Measurements from ENCODE around the gene DMBT1.
"Not testable (repeated sequence)": the region's sequence is repeated elsewhere in the genome, so short reads cannot be mapped to it uniquely, and the experiment has no call there.

The DMBT1 gene

DNA sequence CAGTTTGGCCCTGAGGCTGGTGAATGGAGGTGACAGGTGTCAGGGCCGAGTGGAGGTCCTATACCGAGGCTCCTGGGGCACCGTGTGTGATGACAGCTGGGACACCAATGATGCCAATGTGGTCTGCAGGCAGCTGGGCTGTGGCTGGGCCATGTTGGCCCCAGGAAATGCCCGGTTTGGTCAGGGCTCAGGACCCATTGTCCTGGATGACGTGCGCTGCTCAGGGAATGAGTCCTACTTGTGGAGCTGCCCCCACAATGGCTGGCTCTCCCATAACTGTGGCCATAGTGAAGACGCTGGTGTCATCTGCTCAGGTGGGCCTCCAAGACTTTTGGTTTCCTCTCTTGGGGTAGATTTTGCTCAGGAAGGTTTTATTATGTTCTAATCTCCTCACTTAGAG is 25.5 kb downstream of the DMBT1 start:
- DNase-seq (ENCODE audit: low spot score): not testable (repeated sequence)

DNA sequence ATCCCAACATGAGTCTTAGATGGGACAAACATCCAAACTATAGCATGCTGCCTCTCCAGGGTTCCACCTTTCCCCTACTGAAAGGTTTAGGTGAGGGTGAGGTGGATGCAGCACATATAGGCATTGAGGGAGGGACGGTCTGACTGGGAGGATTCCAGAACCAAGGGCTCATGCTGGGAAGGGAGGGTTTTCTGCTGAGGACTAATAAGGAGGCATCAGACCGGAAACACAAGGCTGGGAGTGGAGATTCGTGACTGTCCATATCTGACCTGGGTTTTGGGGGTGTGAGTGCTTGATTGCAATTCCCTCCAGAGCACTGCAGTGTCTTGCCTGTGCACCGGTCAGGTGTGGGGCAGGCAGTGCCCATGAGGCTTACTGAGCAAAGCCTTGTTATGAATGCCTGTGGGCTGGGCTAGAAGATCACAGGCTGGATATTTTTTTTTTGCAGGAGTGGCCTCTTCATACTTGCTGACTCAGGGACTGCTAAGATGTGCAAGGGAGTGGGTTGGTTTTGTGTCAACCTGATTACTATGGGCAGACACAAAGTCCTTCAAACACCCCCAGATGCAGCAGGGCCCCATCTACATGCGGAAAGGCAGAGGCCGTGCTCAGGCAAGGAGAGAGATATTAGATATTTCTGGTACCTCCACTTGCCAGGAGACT is 26.7 kb downstream of the DMBT1 start:
- no peak for DNase-seq (ENCODE audit: low spot score)

DNA sequence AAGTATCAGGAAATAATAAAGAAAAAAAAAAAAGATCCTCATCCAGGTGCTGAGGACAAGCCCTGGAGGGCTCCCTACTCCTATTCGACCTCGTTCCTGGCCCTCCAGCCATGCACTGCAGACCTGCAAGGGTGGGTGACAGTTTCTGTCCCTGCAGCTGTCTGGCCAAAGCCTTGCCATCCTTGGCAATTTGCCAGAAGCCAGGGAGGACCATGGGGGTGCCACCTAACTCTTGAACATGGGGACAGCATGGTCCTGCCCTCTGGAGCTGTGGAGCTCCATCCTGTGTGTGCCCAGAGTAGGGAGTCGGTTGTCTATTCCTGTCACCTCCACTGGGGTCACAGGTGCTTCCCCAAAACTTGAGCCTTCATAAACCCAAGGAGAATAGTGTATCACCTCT is 27.8 kb downstream of the DMBT1 start:
- DNase-seq (ENCODE audit: low spot score): no peak

DNA sequence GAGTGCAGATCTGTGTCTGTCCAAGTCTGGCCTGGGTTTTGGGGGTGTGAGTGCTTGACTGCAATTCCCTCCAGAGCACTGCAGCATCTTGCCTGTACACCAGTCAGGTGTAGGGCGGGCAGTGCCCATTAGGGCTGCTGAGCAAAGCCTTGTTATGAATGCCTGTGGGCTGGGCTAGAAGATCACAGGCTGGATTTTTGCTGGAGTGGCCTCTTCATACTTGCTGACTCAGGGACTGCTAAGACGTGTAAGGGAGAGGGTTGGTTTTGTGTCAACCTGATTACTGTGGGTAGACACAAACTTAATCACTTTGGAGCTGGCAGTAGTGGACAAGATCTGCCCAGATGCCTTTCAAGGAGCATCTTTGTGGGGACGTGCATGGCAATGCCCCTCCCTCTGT is 29.6 kb downstream of the DMBT1 start:
- no peak for DNase-seq (ENCODE audit: low spot score)

DNA sequence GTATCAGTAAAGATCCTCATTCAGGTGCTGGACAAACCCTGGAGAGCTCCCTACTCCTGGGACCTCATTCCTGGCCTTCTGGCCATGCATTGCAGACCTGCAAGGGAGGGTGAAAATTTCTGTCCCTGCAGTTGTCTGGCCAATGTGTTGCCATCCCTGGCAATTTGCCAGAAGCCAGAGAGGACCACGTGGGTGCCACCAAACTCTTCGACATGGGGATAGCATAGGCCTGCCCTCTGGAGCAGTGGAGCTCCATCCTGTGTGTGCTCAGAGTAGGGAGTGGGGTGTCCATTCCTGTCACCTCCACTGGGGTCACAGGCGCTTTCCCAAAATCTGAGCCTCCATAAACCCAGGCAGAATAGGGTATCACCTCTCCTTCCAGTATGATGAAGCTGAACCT is 31.2 kb downstream of the DMBT1 start:
- DNase-seq (ENCODE audit: low spot score): no peak

DNA sequence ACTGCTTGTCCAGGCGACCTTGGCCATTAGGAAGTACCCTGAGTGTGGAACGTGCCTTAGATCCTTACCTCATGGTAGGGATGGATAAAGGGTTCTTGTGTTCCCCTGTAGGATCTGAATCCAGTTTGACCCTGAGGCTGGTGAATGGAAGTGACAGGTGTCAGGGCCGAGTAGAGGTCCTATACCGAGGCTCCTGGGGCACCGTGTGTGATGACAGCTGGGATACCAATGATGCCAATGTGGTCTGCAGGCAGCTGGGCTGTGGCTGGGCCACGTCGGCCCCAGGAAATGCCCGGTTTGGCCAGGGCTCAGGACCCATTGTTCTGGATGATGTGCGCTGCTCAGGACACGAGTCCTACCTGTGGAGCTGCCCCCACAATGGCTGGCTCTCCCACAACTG is 31.6 kb downstream of the DMBT1 start:
- DNase-seq (ENCODE audit: low spot score): no peak

DNA sequence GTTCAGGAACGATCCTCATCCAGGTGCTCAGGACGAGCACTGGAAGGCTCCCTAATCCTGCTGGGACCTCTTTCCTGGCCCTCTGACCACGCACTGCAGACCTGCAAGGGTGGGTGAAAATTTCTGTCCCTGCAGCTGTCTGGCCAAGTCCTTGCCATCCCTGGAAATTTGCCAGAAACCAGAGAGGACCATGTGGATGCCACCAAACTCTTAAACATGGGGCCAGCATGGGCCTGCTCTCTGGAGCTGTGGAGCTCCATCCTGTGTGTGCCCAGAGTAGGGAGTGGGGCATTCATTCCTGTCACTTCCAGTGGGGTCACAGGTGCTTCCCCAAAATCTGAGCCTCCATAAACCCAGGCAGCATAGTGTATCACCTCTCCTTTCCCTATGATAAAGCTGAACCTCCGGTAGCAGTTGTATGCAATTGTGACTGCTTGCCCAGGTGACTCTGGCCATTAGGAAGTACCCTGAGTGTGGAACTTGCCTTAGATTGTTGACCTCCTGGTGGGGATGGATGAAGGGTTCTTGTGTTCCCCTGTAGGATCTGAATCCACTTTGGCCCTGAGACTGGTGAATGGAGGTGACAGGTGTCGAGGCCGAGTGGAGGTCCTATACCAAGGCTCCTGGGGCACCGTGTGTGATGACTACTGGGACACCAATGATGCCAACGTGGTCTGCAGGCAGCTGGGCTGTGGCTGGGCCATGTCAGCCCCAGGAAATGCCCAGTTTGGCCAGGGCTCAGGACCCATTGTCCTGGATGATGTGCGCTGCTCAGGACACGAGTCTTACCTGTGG is 57.1 kb downstream of the DMBT1 start:
- DNase-seq (ENCODE audit: low spot score): no peak

DNA sequence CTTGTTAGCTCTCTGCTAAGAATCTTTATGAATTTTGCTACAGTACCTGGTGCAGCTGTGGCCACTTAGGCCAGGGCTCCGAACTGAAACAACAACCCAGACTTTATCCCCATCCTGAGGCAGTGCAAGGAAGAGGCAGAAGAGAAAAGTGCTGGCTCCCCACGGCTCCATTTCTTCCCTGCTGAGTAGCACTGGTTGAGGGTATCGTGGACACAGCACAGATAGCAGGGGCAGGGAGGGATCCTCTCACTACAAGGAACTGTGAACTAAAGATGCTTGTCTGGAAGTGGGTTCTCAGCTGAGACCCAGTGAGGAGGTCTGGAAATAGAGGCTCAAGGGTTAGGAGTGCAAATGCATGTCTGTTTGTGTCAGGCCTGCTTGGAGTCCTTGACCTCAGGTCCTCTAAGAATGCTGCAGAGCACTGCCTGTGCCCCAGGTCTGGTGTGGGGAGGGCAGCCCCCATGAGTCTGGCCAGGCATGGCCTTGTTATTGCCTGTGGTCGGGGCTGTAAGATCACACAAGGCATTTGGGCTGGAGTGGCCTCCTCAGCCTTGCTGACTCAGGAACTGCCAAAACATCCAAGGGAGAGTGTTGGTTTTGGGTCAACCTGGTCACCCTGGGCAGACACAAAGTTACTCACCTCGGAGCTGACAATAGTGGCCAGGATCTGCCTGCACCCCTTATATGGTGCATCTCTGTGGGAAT is 58.1 kb downstream of the DMBT1 start:
- no peak for DNase-seq (ENCODE audit: low spot score)

DNA sequence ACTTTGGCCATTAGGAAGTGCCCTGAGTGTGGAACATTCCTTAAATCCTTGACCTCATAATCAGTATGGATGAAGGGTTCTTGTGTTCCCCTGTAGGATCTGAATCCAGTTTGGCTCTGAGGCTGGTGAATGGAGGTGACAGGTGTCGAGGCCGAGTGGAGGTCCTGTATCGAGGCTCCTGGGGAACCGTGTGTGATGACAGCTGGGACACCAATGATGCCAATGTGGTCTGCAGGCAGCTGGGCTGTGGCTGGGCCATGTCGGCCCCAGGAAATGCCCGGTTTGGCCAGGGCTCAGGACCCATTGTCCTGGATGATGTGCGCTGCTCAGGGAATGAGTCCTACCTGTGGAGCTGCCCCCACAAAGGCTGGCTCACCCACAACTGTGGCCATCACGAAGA is 60.4 kb downstream of the DMBT1 start:
- not testable (repeated sequence) for DNase-seq (ENCODE audit: low spot score)

DNA sequence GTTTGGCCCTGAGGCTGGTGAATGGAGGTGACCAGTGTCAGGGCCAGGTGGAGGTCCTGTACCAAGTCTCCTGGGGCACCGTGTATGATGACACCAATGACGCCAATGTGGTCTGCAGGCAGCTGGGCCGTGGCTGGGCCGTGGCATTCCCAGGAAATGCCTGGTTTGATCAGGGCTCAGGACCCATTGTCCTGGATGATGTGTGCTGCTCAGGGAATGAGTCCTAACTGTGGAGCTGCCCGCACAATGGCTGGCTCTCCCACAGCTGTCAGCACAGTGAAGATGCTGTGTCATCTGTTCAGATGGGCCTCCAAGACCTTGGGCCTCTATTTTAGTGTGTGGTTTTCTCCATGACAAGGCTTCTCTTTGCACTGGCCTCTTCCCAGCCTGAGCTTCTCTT is 64.0 kb downstream of the DMBT1 start:
- DNase-seq (ENCODE audit: low spot score): no peak

DNA sequence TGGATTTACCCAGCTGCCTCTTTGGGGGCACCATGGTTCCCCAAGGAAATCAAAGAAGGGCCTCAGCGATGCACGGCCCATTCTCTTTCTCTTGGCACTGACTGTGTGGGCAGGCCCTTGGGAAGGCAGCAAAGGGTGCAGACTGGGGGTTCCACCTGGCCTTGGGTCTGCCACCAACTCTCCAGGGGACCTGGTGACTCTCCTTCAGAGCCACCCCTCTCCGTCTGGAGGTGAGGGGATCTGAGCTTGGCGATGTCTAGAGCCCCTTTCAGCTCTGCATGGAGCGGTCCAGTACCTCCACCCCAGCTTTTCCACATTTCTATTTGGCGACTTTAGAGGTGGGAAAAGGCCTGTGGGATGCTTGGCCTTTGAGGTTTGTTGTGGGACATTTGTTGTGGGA is 70.0 kb downstream of the DMBT1 start:
- DNase-seq (ENCODE audit: low spot score): no peak

DNA sequence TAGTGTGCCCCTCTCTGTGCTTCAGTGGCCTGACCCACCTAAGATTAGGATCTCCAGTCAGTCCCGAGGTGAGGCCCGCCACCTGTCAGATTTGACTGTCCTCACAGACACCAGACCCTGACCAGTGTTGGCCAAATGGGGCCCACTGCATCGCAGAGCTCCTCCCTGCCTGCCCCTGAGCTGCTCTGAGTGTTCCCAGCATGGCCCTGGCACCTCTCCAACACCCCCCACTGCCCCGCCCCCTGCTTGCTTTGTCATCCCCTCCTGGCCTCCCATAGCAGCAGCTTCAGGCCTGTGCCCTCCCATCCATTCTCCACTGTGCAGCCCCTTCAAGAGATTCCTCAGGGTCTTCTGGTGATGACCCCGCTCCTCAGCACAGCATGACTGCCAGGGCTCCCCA is 71.5 kb downstream of the DMBT1 start:
- no peak for DNase-seq (ENCODE audit: low spot score)

DNA sequence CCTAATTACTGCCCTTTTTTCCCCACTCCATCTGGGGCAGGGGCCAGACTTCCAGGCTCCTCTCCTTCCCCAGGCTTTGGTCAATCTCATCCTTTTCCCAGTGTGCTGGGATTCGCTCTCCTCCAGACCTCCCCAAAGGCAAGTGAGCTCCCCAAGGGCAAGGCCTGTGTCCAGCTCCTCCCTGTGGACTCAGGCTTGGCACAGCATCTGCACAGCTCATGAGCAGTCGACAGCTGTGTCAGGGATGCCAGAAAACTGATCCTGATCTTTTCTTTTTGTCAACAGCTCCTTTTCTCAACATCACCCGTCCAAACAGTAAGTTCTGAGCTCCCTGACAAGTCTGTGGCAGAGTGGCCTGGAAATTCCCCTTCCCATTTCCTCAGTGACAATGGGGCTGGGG is 72.0 kb downstream of the DMBT1 start:
- no peak for DNase-seq (ENCODE audit: low spot score)

DNA sequence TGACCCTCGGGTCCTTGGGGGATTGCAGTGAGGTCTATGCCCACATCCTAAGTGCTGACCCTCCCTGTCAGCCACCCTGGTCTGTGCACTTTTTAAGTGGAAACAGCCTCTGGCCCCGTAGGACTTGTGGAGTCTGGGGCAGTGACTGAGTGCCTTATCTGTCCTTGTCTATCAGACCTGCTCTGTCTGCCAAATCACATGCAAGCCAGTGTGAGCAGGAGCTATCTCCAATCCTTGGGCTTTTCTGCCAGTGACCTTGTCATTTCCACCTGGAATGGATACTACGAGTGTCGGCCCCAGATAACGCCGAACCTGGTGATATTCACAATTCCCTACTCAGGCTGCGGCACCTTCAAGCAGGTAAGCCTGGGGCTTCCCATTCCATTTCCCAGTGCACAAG is 76.4 kb downstream of the DMBT1 start:
- no peak for DNase-seq (ENCODE audit: low spot score)

DNA sequence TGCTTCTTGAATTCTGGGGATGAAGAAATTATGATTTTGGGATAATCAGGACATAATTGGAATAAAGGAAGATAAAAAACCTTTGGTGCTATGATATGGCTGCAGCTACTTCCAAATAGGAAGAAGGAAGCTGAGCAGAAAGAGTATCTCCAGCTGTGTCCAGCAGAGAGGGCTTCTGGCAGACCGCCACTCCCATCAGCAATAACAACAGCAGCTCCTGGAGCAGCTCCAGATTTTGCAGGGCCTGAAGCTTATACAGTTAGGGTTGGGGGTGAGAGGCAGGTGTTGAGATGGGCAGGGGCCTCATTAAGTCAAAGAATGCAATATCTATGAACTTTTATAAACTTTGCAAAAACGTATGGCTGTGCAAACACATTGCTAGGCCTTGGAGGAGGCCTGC is 76.8 kb downstream of the DMBT1 start:
- DNase-seq (ENCODE audit: low spot score): no peak

DNA sequence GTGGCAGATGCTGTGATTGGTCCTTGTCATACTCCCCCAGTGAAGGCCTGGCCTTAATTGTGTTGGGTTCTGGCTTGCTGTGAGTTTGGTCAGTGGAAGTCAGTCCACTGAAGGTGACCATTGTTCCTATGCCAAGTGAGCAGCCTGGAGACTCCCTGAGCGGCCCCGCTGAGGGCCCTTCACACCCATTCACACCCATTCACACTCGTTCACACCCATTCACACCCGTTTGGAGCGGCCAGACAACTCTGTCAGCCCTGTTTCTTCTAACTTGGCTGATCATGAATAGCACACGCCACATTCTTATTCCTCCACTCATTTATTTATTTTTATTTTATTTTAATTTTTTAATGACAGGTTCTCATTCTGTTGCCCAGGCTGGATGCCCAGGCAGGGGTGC is 77.6 kb downstream of the DMBT1 start:
- DNase-seq (ENCODE audit: low spot score): no peak

DNA sequence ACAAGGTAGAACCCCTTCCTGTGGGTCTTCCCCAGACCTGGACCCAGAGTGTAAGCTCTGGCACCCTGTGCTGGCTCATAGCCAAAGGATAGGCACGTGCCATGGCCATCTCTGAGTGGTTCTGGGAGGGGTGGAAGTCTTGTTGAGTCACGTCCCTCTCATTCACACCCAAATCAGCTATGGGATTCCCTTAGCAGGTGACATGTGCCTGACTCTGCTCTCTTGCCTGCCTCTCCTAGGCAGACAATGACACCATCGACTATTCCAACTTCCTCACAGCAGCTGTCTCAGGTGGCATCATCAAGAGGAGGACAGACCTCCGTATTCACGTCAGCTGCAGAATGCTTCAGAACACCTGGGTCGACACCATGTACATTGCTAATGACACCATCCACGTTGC is 79.2 kb downstream of the DMBT1 start:
- DNase-seq (ENCODE audit: low spot score): no peak

DNA sequence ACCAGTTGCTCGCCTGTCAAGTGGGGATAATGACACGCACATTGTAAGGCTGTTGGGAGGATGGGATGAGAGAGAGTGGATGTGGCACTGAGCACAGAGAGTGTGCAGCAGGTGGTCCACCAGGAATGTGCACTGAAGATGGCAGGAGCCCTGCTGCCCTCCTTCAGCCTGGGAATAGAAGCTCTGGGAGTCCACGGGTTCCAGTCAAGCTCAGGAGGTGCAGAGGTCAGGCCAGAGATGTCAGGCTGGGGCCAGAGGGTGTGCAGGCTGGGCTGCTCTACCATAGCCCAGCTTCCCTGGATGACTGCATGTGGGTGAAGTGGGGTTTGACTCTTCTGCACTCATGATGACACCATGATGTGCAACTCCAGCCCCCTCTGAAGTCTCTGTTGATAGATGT is 80.4 kb downstream of the DMBT1 start:
- DNase-seq (ENCODE audit: low spot score): no peak

DNA sequence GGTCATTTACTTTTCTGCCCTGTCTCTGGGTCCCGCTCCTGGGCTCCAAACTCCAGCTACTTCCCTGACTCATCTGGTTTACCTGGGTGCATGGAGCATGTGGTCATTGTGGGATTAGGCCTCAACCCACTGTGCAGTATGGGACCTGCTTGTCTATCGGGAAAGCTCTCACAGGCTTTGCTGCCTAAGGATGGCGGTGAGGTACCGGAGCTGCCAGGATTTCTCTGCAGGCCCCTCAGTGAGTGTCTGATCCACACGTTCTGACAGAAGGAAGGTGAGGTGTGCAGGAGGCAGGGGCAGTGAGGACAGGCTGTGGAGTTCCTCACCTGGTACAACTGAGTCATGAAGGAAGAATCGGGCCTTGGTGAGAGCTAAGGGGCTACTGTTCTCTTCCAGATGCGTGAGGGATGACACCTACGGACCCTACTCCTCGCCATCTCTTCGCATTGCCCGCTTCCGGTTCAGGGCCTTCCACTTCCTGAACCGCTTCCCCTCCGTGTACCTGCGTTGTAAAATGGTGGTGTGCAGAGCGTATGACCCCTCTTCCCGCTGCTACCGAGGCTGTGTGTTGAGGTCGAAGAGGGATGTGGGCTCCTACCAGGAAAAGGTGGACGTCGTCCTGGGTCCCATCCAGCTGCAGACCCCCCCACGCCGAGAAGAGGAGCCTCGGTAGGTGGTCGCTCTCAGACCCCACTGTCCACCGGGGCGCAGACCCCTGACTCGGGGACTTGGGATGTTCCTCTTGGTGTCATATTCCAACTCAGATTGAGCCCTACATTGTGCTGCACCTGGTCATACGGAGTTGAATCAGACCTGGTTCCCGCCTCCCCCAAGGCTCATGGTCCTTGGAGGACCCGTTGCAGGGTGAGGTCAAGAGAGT is 82.4 kb downstream of the DMBT1 start:
- DNase-seq (ENCODE audit: low spot score): no peak

DNA sequence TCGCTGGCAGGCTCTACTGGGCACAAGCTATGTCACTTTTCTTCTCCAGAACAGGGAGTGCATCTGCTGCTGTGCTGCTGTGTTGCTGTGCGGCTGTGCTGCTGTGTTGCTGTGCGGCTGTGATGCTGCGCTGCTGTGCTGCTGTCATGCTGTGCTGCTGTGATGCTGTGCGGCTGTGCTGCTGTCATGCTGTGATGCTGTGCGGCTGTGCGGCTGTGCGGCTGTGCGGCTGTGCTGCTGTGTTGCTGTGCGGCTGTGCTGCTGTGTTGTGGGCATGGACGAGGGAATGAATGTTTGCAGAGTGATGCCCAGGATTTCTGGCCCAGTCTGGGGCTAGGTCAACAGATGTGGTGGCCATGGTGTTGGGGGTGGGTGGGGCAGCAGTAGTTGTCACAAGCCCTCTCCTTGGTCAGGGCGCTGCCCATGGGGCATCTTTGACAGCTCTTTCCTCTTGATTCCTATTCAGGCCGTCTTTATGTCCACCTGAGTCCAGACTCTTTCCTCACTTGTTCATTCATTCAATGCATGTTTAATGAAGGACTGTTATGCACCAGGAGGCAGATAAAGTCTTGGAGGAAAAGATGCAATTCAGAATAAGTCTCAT is 83.5 kb downstream of the DMBT1 start:
- no peak for DNase-seq (ENCODE audit: low spot score)

DNA sequence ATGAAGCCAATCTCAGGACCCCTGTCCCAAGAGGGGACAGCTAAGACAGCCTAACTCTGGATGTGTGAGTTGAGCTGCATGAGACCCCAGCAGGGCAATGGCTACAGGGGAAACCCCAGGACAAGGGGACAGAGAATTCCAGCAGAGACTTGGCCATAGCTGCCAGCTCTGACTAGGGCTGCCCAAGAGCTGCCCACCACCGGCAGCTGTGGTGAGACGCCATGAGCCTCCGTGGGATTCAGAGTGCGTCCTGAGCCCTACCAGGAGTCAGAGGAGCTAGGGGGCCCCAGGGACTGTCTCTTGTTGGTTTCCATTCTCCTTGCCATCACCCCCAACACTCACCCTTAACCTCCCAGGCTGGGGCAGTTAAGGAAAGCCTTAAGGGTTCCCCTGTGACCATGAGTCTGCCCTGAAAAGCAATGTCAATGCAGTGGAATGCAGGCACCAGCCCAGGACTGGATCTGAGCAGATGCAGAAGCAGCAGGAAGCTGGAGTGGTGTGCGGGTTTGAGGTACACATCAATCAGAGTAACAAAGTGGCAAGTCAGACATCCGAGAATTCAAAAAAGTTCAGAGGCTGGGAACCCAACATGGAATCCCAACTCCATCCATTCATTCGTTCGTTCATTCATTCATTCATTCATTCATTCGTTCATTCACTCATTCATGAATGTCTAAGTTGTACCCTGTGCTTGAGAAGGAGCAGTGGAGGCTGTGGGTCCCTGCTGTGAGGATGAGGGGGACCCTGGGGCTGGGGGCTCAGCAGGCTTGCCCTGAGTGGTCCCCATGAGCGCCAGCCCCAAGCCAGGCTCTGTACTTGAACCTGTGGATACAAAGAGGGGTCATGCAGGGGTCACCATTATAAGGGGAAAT is 86.2 kb downstream of the DMBT1 start:
- DNase-seq (ENCODE audit: low spot score): no peak

All from CD4-positive, alpha-beta T cell treated with Interleukin-15 for 4 hours (primary cell).